GM18861 (cell line): ENCODE data around the gene SYNGR1.
"Not testable (repeated sequence)": the region's sequence is repeated elsewhere in the genome, so short reads cannot be mapped to it uniquely, and the experiment has no call there.

Experiments used
- ATAC-seq: cut with Tn5 transposase; IDR thresholded peaks from one replicate; pipeline ENCODE4 v1.9.1; 2021; ENCODE audit not compliant: unreplicated experiment

Gene SYNGR1

GRCh38 chr22:39405346-39406085 lies 55.7 kb downstream of the SYNGR1 start:
- ATAC-seq, result no peak

GRCh38 chr22:39408173-39408572 lies 58.4 kb downstream of the SYNGR1 start:
- ATAC-seq, result no peak

GRCh38 chr22:39408807-39409206 lies 59.0 kb downstream of the SYNGR1 start:
- no peak for ATAC-seq

- ATAC-seq, result no peak
These were observed 59.8 kb downstream of the SYNGR1 start for GRCh38 chr22:39409516-39410029.

- ATAC-seq, result no peak
These were observed 60.5 kb downstream of the SYNGR1 start for GRCh38 chr22:39410264-39410663.

- not testable (repeated sequence) for ATAC-seq
These were observed 62.1 kb downstream of the SYNGR1 start for GRCh38 chr22:39411828-39412365.

GRCh38 chr22:39413204-39413603 lies 63.4 kb downstream of the SYNGR1 start:
- ATAC-seq, result not testable (repeated sequence)

- ATAC-seq, result no peak
These were observed 64.6 kb downstream of the SYNGR1 start for GRCh38 chr22:39414377-39414776.

GRCh38 chr22:39414886-39415285 lies 65.1 kb downstream of the SYNGR1 start:
- ATAC-seq, result no peak

- ATAC-seq, result no peak
These were observed 65.7 kb downstream of the SYNGR1 start for GRCh38 chr22:39415506-39415905.

GRCh38 chr22:39416319-39416718 lies 66.5 kb downstream of the SYNGR1 start:
- no peak for ATAC-seq

- no peak for ATAC-seq
These were observed 67.8 kb downstream of the SYNGR1 start for GRCh38 chr22:39417641-39418040.

- ATAC-seq, result no peak
These were observed 68.9 kb downstream of the SYNGR1 start for GRCh38 chr22:39418696-39419095.

GRCh38 chr22:39419096-39419495 lies 69.3 kb downstream of the SYNGR1 start:
- no peak for ATAC-seq

GRCh38 chr22:39419911-39420310 lies 70.1 kb downstream of the SYNGR1 start:
- ATAC-seq, result no peak

GRCh38 chr22:39421691-39422090 lies 71.9 kb downstream of the SYNGR1 start:
- no peak for ATAC-seq

GRCh38 chr22:39422101-39422500 lies 72.3 kb downstream of the SYNGR1 start:
- no peak for ATAC-seq

GRCh38 chr22:39422721-39423120 lies 72.9 kb downstream of the SYNGR1 start:
- ATAC-seq, result no peak

GRCh38 chr22:39423976-39424375 lies 74.2 kb downstream of the SYNGR1 start:
- ATAC-seq, result no peak

- no peak for ATAC-seq
These were observed 76.7 kb downstream of the SYNGR1 start for GRCh38 chr22:39426380-39427043.

GRCh38 chr22:39427751-39428596 lies 78.2 kb downstream of the SYNGR1 start:
- no peak for ATAC-seq
